ENCODE results near the gene TLCD4.

Gene TLCD4

GRCh38 chr1:95126366-95126765, 9.2 kb downstream of the TLCD4 start:
- DNase-seq (ENCODE audit: low read depth), result no peak
- no peak for TF ChIP-seq CTCF (conservative IDR thresholded peaks at IDR 0.05; ENCODE audit: low read length)
- no peak overlapping the region for H3K4me3 ChIP-seq (ENCODE audit: low read length)

GRCh38 chr1:95126846-95127245, 9.7 kb downstream of the TLCD4 start:
- no peak for DNase-seq (ENCODE audit: low read depth)
- no peak overlapping the region for H3K4me3 ChIP-seq (ENCODE audit: low read length)
- TF ChIP-seq CTCF (conservative IDR thresholded peaks at IDR 0.05; ENCODE audit: low read length), result no peak

DNA sequence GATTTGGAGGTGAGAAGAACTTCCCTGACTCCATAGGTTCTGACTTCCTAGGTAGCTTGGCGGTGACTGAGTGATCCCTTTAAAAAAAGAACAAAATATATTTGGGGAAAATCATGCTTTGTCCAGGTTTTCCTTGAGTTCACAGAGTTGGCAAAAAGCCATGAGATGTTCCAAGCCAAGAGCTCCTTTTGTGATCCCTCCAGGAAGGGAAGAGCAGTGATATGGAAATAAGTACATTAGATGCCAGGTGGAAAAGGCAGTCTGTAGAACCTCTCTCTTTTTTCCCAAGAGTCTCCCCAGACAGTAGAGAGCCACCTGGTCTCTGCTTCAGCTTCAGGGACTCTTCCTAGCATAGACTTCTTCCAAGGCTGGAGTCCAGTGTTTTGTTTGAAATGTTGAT, 10.2 kb downstream of the TLCD4 start:
- no peak overlapping the region for H3K4me3 ChIP-seq (ENCODE audit: low read length)
- TF ChIP-seq CTCF (conservative IDR thresholded peaks at IDR 0.05; ENCODE audit: low read length), result no peak
- no peak for DNase-seq (ENCODE audit: low read depth)

DNA sequence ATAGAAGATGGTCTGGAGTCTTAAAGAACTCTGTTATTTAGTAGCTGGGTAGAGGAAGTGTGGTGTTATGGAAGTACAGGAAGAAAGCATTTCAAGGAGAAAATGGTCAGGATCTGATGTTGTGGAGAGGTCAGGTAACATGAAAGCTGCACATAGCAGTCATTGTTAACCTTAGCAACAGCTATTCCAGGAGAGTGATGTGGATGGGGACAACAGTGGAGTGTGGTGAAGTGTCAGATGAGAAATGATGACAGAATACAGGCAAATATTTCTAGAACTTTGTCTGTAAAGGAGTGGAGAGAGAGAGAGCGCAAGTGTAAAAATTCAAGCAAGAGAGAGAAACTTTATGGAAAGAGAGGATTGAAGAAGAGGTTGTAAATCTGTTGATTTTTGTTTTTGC, 15.6 kb downstream of the TLCD4 start:
- TF ChIP-seq CTCF (conservative IDR thresholded peaks at IDR 0.05; ENCODE audit: low read length), result no peak
- no peak overlapping the region for H3K4me3 ChIP-seq (ENCODE audit: low read length)
- DNase-seq (ENCODE audit: low read depth), result no peak

- no peak overlapping the region for H3K4me3 ChIP-seq (ENCODE audit: low read length)
- TF ChIP-seq CTCF (conservative IDR thresholded peaks at IDR 0.05; ENCODE audit: low read length), result no peak
- DNase-seq (ENCODE audit: low read depth), result no peak
Measured at GRCh38 chr1:95133687-95134086, 16.5 kb downstream of the TLCD4 start.

DNA sequence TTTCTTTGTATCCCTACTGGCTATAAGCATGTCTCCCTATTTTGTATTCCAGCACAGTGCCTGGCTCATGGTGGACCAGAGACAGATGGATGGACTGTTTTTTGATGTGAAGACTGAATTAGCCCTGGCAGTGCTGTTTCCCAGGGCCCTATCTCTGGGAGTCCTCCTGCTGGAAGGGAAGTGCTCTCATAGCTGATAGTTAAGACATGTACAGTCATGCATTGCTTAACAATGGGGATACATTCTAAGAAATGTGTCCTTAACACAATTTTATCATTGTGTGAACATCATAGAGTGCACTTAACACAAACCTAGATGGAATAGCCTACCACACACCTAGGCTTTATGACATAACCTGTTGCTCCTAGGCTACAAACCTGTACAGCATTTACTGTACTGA, 21.1 kb downstream of the TLCD4 start:
- no peak overlapping the region for H3K4me3 ChIP-seq (ENCODE audit: low read length)
- no peak for DNase-seq (ENCODE audit: low read depth)
- TF ChIP-seq CTCF (conservative IDR thresholded peaks at IDR 0.05; ENCODE audit: low read length), result no peak

- no peak overlapping the region for H3K4me3 ChIP-seq (ENCODE audit: low read length)
- no peak for TF ChIP-seq CTCF (conservative IDR thresholded peaks at IDR 0.05; ENCODE audit: low read length)
- no peak for DNase-seq (ENCODE audit: low read depth)
Measured at GRCh38 chr1:95139039-95139438, 21.9 kb downstream of the TLCD4 start.
